Breast epithelium (tissue), 4 donors: ENCODE data around the gene THPO. TPM values are rescaled to one million over a fixed set of nuclear protein-coding genes. Genes with fewer than 3 reads are reported as not detected.
A peak's percentile ranks its signal among the peaks of the same experiment; 100 is the strongest.

Experiments used
- DNase-seq, 2 donors: peaks; one replicate each; pipeline ENCODE4 v3.0.0-alpha.2; 2019; ENCODE audit warnings: low spot score in 2 of 2
- H3K27ac ChIP-seq, 2 donors: fragments of 200-600 bp; sonication (generic) in 1 of 2; one replicate each; pipeline ENCODE4 v1.5.1; 2016 to 2019; ENCODE audit warnings: mild to moderate bottlenecking in 1 of 2
- H3K27me3 ChIP-seq, 2 donors: fragments of 200-600 bp; sonication (generic) in 1 of 2; one replicate each; pipeline versions ENCODE4 v1.5.1 to v1.6.0; 2017 to 2019; ENCODE audit warnings: control low read depth in 1 of 2, mild to moderate bottlenecking in 1 of 2
- H3K36me3 ChIP-seq: fragments of 200-600 bp; one replicate; pipeline ENCODE4 v1.5.1; 2019
- H3K4me1 ChIP-seq, 2 donors: fragments of 200-600 bp; sonication (generic); one replicate each; pipeline ENCODE4 v1.5.1; 2016 to 2019; ENCODE audit warnings: control low read depth in 1 of 2
- H3K4me3 ChIP-seq, 3 donors: fragments of 200-600 bp; sonication (generic); 1 replicate in 2 of 3; 2 replicates in 1 of 3; pipeline ENCODE4 v1.5.1; 2016 to 2019; ENCODE audit warnings: mild to moderate bottlenecking in 3 of 3, moderate library complexity in 2 of 3
- H3K9me3 ChIP-seq, 2 donors: fragments of 200-600 bp; sonication (generic) in 1 of 2; one replicate each; pipeline ENCODE4 v1.5.1; 2016 to 2019; ENCODE audit warnings: control low read depth in 1 of 2
- POLR2A ChIP-seq: fragments of 450-650 bp; IDR thresholded peaks from one replicate; pipeline ENCODE4 v1.6.1; 2016; ENCODE audit warnings: antibody characterized with exemption, mild to moderate bottlenecking, moderate library complexity
- POLR2AphosphoS5 ChIP-seq, 3 donors: sonication (generic); formaldehyde crosslinking; IDR thresholded peaks; one replicate each; pipeline ENCODE4 v1.6.1; 2017; ENCODE audit warnings: antibody characterized with exemption in 3 of 3
- intact Hi-C: fragments of 100-400 bp; cut with DNase I; formaldehyde crosslinking; loops from one replicate; pipeline ENCODE4 v1.15.1; 2023; ENCODE audit warnings: low total_unique reads
- total RNA-seq, 3 donors: library from RNA; depleted of rRNA; stranded (reverse); fragments of >200 nt; gene quantifications; one replicate each; pipeline ENCODE4 v1.1.0, GENCODE V29; 2016
- TF ChIP-seq, protein P1 (sequence below), 3 donors: fragments of 450-650 bp; IDR thresholded peaks; one replicate each; pipeline ENCODE4 v1.5.1; 2016 to 2017; ENCODE audit warnings: antibody characterized with exemption in 3 of 3, mild to moderate bottlenecking in 3 of 3, moderate library complexity in 3 of 3

The THPO gene
- total RNA-seq, 3 donors from 2014 or later: 0.64 to 1.3 (median 0.73) TPM

DNA sequence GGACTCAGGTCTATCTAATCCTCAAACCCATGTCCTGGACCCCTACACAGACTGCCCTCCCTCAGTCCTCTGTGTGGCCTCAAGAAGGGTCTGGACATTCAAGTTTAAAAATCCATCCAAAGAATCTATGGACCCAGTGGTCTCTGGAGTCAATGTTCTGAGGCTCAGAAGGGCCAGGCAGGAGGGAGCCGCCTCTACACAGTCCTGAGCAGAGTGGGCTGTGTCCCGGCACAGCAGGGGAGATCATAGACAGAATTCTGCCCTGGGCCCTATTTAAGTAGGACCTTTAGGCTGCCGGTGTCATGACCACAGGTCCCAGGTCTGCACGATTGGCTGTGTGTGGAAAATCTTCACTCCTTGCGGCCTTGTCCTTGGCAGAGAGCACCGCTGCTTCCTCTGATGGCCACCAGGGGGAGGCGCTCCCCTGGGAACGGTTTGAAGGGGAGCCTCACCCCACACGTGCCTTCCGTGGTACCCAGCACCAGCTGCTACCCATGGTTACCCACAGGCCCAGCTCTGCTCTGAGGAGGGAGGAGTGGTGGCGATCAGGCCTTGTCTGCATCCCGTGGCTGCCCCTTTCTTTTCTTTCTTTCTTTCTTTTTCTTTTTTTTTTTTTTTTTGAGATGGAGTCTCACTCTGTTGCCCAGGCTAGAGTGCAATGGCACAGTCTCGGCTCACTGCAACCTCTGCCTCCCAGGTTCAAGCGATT, 39.8 kb upstream of the THPO start:
- peak in 2 of 3 donors; percentile 34 to 46 for TF ChIP-seq POLR2AphosphoS5 (IDR thresholded peaks at IDR 0.05)
- TF ChIP-seq POLR2A: no peak
- TF ChIP-seq, protein P1, sequence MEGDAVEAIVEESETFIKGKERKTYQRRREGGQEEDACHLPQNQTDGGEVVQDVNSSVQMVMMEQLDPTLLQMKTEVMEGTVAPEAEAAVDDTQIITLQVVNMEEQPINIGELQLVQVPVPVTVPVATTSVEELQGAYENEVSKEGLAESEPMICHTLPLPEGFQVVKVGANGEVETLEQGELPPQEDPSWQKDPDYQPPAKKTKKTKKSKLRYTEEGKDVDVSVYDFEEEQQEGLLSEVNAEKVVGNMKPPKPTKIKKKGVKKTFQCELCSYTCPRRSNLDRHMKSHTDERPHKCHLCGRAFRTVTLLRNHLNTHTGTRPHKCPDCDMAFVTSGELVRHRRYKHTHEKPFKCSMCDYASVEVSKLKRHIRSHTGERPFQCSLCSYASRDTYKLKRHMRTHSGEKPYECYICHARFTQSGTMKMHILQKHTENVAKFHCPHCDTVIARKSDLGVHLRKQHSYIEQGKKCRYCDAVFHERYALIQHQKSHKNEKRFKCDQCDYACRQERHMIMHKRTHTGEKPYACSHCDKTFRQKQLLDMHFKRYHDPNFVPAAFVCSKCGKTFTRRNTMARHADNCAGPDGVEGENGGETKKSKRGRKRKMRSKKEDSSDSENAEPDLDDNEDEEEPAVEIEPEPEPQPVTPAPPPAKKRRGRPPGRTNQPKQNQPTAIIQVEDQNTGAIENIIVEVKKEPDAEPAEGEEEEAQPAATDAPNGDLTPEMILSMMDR (IDR thresholded peaks at IDR 0.05): peak; percentile 50 to 87 (median 84)
- Histone ChIP-seq H3K4me1 (no peaks in the 10 kb centered on the region), H3K27ac (no peak overlapping the region), H3K4me3 (no peak overlapping the region), H3K9me3 (no peaks in the 10 kb centered on the region), H3K36me3 (no peaks in the 10 kb centered on the region), H3K27me3 (no peaks in the 10 kb centered on the region)
- intact Hi-C loops: loop anchor here (5.0 kb wide), 1 partner anchor 1200 kb away; no protein-coding TSS in a partner anchor
- DNase-seq: peak; percentile 48 to 72

DNA sequence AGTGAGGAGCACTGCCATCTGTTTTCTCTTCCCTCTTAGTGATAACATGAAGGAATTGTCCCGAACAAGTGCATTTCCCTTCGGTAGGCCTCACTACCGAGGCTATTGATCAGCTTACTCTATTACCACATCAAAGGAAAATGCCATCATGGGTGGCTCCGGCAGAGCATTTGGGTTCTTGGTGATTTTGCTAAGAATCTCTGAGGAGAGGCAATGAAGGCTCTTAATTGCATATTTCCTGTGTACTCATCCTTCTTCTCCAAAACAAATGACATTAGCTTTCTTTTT, 37.1 kb upstream of the THPO start:
- H3K9me3 ChIP-seq: no peaks in the 10 kb centered on the region
- TF ChIP-seq POLR2A (no peak), POLR2AphosphoS5 (IDR thresholded peaks at IDR 0.05) (no peak)
- TF ChIP-seq, protein P1 (IDR thresholded peaks at IDR 0.05): no peak
- no peak for DNase-seq
- no peak overlapping the region for H3K27ac ChIP-seq
- H3K27me3 ChIP-seq: no peaks in the 10 kb centered on the region
- H3K36me3 ChIP-seq: no peaks in the 10 kb centered on the region
- intact Hi-C loops: loop anchor here (5.0 kb wide), 1 partner anchor 1202 kb away; no protein-coding TSS in a partner anchor
- no peaks in the 10 kb centered on the region for H3K4me1 ChIP-seq
- no peak overlapping the region for H3K4me3 ChIP-seq

DNA sequence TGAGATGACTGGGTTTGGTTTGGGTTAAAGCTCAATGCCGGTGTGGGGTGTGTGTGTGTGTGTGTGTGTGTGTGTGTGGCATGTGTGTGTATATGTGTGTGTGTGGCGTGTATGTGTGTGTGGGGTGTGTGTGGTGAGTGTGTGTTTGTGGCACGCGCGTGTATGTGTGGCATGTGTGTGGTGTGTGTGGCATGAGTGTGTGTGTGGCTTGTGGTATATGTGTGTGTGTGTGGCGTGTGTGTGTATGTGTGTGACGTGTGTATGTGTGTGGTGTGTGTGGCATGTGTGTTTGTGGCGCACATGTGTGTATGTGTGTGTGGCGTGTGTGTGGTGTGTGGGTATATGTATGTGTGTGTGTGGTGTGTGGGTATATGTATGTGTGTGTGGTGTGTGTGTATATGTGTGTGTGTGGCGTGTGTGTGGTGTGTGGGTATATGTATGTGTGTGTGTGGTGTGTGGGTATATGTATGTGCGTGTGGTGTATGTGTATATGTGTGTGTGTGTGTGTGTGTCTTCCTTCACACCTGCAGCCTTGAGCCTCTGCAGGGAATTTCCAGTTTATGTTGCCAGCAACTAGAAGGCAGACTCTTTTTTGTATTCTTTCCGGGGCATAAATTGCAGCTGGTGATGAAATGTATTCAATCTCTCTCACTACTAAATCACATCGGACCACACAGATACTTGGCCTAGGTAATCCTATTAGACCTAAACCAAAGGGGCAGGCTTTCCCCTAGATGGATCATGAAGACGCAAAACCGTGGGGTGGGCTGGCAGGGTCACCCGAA, 36.6 kb upstream of the THPO start:
- Histone ChIP-seq H3K27ac (no peak overlapping the region), H3K4me3 (no peak overlapping the region), H3K4me1 (no peaks in the 10 kb centered on the region), H3K9me3 (no peaks in the 10 kb centered on the region), H3K36me3 (no peaks in the 10 kb centered on the region), H3K27me3 (no peaks in the 10 kb centered on the region)
- DNase-seq: no peak
- no peak for TF ChIP-seq POLR2AphosphoS5 (IDR thresholded peaks at IDR 0.05)
- TF ChIP-seq POLR2A: no peak
- TF ChIP-seq, protein P1 (IDR thresholded peaks at IDR 0.05): no peak
- intact Hi-C loops: loop anchor here (5.0 kb wide), 1 partner anchor 1203 kb away; no protein-coding TSS in a partner anchor

DNA sequence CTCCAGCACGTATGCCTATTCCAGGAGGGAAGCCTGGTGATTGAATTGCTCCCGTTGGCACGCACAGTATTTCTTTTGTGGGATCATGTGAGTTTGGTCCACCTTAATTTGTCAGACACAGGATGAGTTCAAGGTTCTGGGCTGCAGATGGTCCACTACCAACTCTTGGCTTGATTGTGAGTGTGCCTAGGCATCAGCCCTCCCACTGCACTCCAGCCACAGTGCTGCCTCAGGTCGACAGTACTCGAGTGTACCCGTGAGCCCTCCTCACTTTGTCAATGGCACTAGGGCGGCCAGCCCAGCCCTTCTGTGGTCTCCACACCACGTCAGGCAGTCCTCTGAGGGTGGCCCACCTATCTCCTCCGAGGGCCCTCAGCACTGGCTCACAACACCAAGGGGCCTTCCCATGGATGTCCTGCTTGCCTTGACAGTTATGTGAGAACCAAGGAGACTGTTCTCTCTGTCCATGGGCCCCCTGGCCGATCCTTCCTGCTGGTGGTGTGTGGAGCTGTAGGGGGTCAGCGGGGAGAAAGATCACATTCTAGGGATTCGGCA, 32.0 kb upstream of the THPO start:
- no peak for DNase-seq
- H3K27me3 ChIP-seq: no peaks in the 10 kb centered on the region
- no peak overlapping the region for H3K4me3 ChIP-seq
- no peak overlapping the region for H3K27ac ChIP-seq
- intact Hi-C loops: loop anchor here (2.0 kb wide), 1 partner anchor 59 kb away; no protein-coding TSS in a partner anchor
- H3K36me3 ChIP-seq: no peaks in the 10 kb centered on the region
- no peak for TF ChIP-seq POLR2A
- TF ChIP-seq, protein P1 (IDR thresholded peaks at IDR 0.05): no peak
- no peak for TF ChIP-seq POLR2AphosphoS5 (IDR thresholded peaks at IDR 0.05)
- no peaks in the 10 kb centered on the region for H3K4me1 ChIP-seq
- no peaks in the 10 kb centered on the region for H3K9me3 ChIP-seq
